ENCODE data around the gene CENPP. TPM values are rescaled to one million over a fixed set of nuclear protein-coding genes. Genes with fewer than 3 reads are reported as not detected.

Gene CENPP
- total RNA-seq, 1 experiment from 2014 or later = 15.6 TPM

DNA sequence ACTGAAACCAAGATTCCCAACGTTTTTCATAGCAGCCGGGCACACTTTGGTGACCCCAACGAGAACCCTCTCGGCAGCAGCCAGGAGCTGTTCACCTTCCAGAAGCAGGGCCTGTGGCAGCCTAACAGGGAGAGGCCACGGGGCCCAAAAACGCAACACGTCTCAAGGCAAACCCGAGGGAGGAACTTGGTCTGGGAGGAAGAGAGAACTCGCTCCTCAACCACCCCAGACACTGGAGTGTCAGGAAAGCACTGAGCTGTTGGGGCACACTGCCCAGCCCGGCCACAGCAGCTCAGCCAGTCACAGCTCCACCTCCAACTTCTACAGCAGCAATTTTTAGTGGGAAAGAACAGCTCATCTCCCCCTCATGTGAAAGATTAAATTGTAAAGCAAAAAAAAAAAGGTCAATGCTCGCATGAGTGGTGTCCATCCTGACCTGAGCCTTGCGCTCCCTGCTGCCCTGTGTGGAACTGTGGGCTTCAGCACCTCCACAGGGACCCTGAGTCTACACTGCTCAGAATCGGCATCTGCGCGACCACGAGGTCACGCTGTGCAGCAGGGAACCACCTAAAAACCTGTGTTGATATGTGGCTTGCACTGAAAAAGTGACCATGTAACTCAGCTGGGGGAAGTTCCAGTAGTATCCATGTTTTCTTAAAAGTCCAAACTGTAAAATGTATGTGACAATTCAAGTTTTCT is 289.2 kb downstream of the CENPP start:
- ChIA-PET POLR2A (ENCODE audit: low non-redundant PET) (no interaction called here), CTCF (no interaction called here)
- no TSS peak for BruUV-seq (replicated peaks)
- Histone ChIP-seq H3K9me3 (ENCODE audit: low read depth, low read length, poor library complexity, severe bottlenecking) (no peaks in the 10 kb centered on the region), H3K36me3 (ENCODE audit: insufficient read depth, low read length, poor library complexity, severe bottlenecking) (peaks cover 24% of the 10 kb centered on the region), H3K4me1 (ENCODE audit: insufficient read depth, low read length, poor library complexity, severe bottlenecking) (no peaks in the 10 kb centered on the region), H3K27me3 (replicated peaks; ENCODE audit: insufficient read depth, low read depth, low read length, poor library complexity) (no peaks in the 10 kb centered on the region), H3K4me3 (ENCODE audit: low read depth, low read length, poor library complexity, severe bottlenecking) (no peak overlapping the region), H3K27ac (ENCODE audit: low read depth, low read length, poor library complexity, severe bottlenecking) (no peak overlapping the region)
- intact Hi-C loops (cut with micrococcal nuclease; ENCODE audit: unreplicated experiment) = no loop called here
- no peak for DNase-seq (ENCODE audit: low spot score)
- TF ChIP-seq CTCF (conservative IDR thresholded peaks at IDR 0.05; ENCODE audit: low read depth, low read length) (no peak), EZH2 (IDR thresholded peaks at IDR 0.05; ENCODE audit: borderline replicate concordance, low read depth, low read length, poor library complexity, severe bottlenecking) (no peak)

GRCh38 chr9:92615790-92616189 is 290.0 kb downstream of the CENPP start:
- intact Hi-C loops (cut with micrococcal nuclease; ENCODE audit: unreplicated experiment) = no loop called here
- H3K9me3 ChIP-seq (ENCODE audit: low read depth, low read length, poor library complexity, severe bottlenecking) = no peaks in the 10 kb centered on the region
- CTCF ChIA-PET = interaction anchor here (0.5 kb wide), 1 partner anchor 1348 kb away, joined by 5 read pairs; no protein-coding TSS in a partner anchor
- H3K27ac ChIP-seq (ENCODE audit: low read depth, low read length, poor library complexity, severe bottlenecking) = no peak overlapping the region
- no peak for DNase-seq (ENCODE audit: low spot score)
- BruUV-seq (replicated peaks) = no TSS peak
- H3K36me3 ChIP-seq (ENCODE audit: insufficient read depth, low read length, poor library complexity, severe bottlenecking) = peaks cover 27% of the 10 kb centered on the region
- H3K4me3 ChIP-seq (ENCODE audit: low read depth, low read length, poor library complexity, severe bottlenecking) = no peak overlapping the region
- H3K4me1 ChIP-seq (ENCODE audit: insufficient read depth, low read length, poor library complexity, severe bottlenecking) = no peaks in the 10 kb centered on the region
- no peaks in the 10 kb centered on the region for H3K27me3 ChIP-seq (replicated peaks; ENCODE audit: insufficient read depth, low read depth, low read length, poor library complexity)
- TF ChIP-seq CTCF (conservative IDR thresholded peaks at IDR 0.05; ENCODE audit: low read depth, low read length) (no peak), EZH2 (IDR thresholded peaks at IDR 0.05; ENCODE audit: borderline replicate concordance, low read depth, low read length, poor library complexity, severe bottlenecking) (no peak)
- POLR2A ChIA-PET (ENCODE audit: low non-redundant PET) = no interaction called here

GRCh38 chr9:92616199-92616641 is 290.5 kb downstream of the CENPP start:
- Histone ChIP-seq H3K36me3 (ENCODE audit: insufficient read depth, low read length, poor library complexity, severe bottlenecking) (peaks cover 28% of the 10 kb centered on the region), H3K27me3 (replicated peaks; ENCODE audit: insufficient read depth, low read depth, low read length, poor library complexity) (no peaks in the 10 kb centered on the region), H3K4me1 (ENCODE audit: insufficient read depth, low read length, poor library complexity, severe bottlenecking) (no peaks in the 10 kb centered on the region), H3K4me3 (ENCODE audit: low read depth, low read length, poor library complexity, severe bottlenecking) (no peak overlapping the region), H3K9me3 (ENCODE audit: low read depth, low read length, poor library complexity, severe bottlenecking) (no peaks in the 10 kb centered on the region), H3K27ac (ENCODE audit: low read depth, low read length, poor library complexity, severe bottlenecking) (no peak overlapping the region)
- TF ChIP-seq CTCF (conservative IDR thresholded peaks at IDR 0.05; ENCODE audit: low read depth, low read length) = no peak
- no peak for TF ChIP-seq EZH2 (IDR thresholded peaks at IDR 0.05; ENCODE audit: borderline replicate concordance, low read depth, low read length, poor library complexity, severe bottlenecking)
- intact Hi-C loops (cut with micrococcal nuclease; ENCODE audit: unreplicated experiment) = no loop called here
- ChIA-PET POLR2A (ENCODE audit: low non-redundant PET) (no interaction called here), CTCF (interaction anchor here (0.5 kb wide), 1 partner anchor 1347 kb away, joined by 5 read pairs; no protein-coding TSS in a partner anchor)
- no peak for DNase-seq (ENCODE audit: low spot score)
- no TSS peak for BruUV-seq (replicated peaks)

Measured in A673 (cell line).